GM21737 (cell line): ENCODE results near the gene BNIP1.

Source experiments
- ATAC-seq: cut with Tn5 transposase; IDR thresholded peaks from one replicate; pipeline ENCODE4 v1.9.1; 2021; ENCODE audit warnings: mild to moderate bottlenecking, moderate library complexity; ENCODE audit not compliant: unreplicated experiment

BNIP1 gene

GRCh38 chr5:173208296-173208695, 64.0 kb downstream of the BNIP1 start:
- no peak for ATAC-seq

- ATAC-seq = no peak
These were observed 66.5 kb downstream of the BNIP1 start for GRCh38 chr5:173210877-173211276.

GRCh38 chr5:173211284-173211683, 67.0 kb downstream of the BNIP1 start:
- ATAC-seq = no peak

GRCh38 chr5:173213236-173213933, 69.1 kb downstream of the BNIP1 start:
- ATAC-seq = no peak
